ENCODE data around the gene CACNG7.
"Not testable (repeated sequence)": the region's sequence is repeated elsewhere in the genome, so short reads cannot be mapped to it uniquely, and the experiment has no call there.

The CACNG7 gene

GRCh38 chr19:53906211-53907192 lies 2.6 kb upstream of the CACNG7 start:
- peak; percentile 57 for DNase-seq (ENCODE audit: low read depth)

- no peak for DNase-seq (ENCODE audit: low read depth)
Observed at GRCh38 chr19:53907193-53907581, 1.9 kb upstream of the CACNG7 start.

- no peak for DNase-seq (ENCODE audit: low read depth)
Observed at GRCh38 chr19:53907690-53908089, 1.4 kb upstream of the CACNG7 start.

- DNase-seq (ENCODE audit: low read depth) = no peak
Observed at GRCh38 chr19:53908106-53908934, 758 bp upstream of the CACNG7 start.

GRCh38 chr19:53909471-53910169 lies 542 bp downstream of the CACNG7 start:
- DNase-seq (ENCODE audit: low read depth) = no peak

GRCh38 chr19:53910170-53910518 lies 1.1 kb downstream of the CACNG7 start:
- no peak for DNase-seq (ENCODE audit: low read depth)

- no peak for DNase-seq (ENCODE audit: low read depth)
Observed at GRCh38 chr19:53912653-53913052, 3.6 kb downstream of the CACNG7 start.

GRCh38 chr19:53915000-53915399 lies 5.9 kb downstream of the CACNG7 start:
- no peak for DNase-seq (ENCODE audit: low read depth)

- DNase-seq (ENCODE audit: low read depth) = no peak
Observed at GRCh38 chr19:53916004-53916403, 6.9 kb downstream of the CACNG7 start.

GRCh38 chr19:53917356-53917755 lies 8.3 kb downstream of the CACNG7 start:
- no peak for DNase-seq (ENCODE audit: low read depth)

GRCh38 chr19:53927739-53928138 lies 18.7 kb downstream of the CACNG7 start:
- no peak for DNase-seq (ENCODE audit: low read depth)

GRCh38 chr19:53936029-53936428 lies 27.0 kb downstream of the CACNG7 start:
- no peak for DNase-seq (ENCODE audit: low read depth)

GRCh38 chr19:53942001-53942786 lies 33.1 kb downstream of the CACNG7 start:
- no peak for DNase-seq (ENCODE audit: low read depth)

- no peak for DNase-seq (ENCODE audit: low read depth)
Observed at GRCh38 chr19:53944416-53944815, 35.3 kb downstream of the CACNG7 start.

GRCh38 chr19:53944933-53945332 lies 35.9 kb downstream of the CACNG7 start:
- DNase-seq (ENCODE audit: low read depth) = no peak

- no peak for DNase-seq (ENCODE audit: low read depth)
Observed at GRCh38 chr19:53945441-53945840, 36.4 kb downstream of the CACNG7 start.

GRCh38 chr19:53945998-53946397 lies 36.9 kb downstream of the CACNG7 start:
- DNase-seq (ENCODE audit: low read depth) = no peak

- DNase-seq (ENCODE audit: low read depth) = no peak
Observed at GRCh38 chr19:53947624-53948023, 38.5 kb downstream of the CACNG7 start.

- DNase-seq (ENCODE audit: low read depth) = not testable (repeated sequence)
Observed at GRCh38 chr19:53948611-53949010, 39.5 kb downstream of the CACNG7 start.

- no peak for DNase-seq (ENCODE audit: low read depth)
Observed at GRCh38 chr19:53951436-53951835, 42.4 kb downstream of the CACNG7 start.

- no peak for DNase-seq (ENCODE audit: low read depth)
Observed at GRCh38 chr19:53951947-53952346, 42.9 kb downstream of the CACNG7 start.

GRCh38 chr19:53953383-53953782 lies 44.3 kb downstream of the CACNG7 start:
- no peak for DNase-seq (ENCODE audit: low read depth)

Data from stimulated activated CD8-positive, alpha-beta memory T cell treated with anti-CD3 and anti-CD28 coated beads, Interleukin-15, amount 100 ng/mL, for 24 hours (primary cell).